NCI-H2227 treated with DMSO at 0.1 percent for 48 hours (cell line): Measurements from ENCODE around the gene ANKRD33B.

Source experiments
- DNase-seq: peaks from one replicate; lab custom pipeline; 2025; lab: John Stamatoyannopoulos, UW

Gene ANKRD33B

DNA sequence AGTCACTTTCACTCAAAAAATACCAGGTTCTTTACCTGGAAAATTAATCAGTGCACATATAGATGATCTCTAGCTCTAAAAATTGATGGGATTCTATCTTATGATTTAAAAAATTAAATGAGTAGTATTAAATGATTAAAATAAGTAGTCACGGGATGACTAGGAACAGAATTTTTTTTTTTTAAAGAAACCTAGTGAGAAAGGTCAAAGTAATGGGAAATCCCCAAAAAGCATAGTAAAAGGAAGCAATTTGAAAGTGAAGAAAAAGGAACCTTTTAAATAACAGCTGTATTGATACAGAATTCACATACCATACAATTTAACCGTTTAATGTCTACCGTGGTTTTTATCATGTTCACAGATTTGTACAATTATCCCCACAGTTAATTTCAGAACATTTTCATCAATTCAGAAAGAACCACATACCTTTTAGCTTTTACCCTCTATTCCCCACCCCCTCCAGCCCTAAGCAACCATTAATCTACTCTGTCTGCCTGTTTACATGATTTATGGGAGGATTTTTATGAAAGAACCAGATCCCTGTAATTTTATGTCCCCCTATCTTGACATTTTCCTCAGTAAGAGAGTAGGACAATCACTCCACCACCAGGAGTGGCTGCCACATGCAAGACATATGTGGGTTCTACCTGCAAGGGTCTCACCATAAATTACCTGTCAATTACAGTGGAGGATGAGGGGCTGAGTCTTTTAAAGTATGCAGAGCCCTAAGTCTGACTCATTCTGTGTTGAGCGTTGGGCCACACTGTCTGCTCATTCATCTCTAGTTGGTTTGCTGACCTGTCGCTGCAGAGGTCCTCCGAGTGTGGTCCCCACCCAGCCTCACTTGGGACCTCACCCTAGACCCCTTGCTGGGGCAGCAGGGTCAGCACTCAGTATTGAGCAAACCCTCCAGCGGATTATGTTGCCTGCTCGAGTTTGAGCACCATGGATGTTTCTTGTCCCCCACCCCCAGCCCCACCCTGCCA, 16.0 kb downstream of the ANKRD33B start:
- peak; percentile 86 for DNase-seq

DNA sequence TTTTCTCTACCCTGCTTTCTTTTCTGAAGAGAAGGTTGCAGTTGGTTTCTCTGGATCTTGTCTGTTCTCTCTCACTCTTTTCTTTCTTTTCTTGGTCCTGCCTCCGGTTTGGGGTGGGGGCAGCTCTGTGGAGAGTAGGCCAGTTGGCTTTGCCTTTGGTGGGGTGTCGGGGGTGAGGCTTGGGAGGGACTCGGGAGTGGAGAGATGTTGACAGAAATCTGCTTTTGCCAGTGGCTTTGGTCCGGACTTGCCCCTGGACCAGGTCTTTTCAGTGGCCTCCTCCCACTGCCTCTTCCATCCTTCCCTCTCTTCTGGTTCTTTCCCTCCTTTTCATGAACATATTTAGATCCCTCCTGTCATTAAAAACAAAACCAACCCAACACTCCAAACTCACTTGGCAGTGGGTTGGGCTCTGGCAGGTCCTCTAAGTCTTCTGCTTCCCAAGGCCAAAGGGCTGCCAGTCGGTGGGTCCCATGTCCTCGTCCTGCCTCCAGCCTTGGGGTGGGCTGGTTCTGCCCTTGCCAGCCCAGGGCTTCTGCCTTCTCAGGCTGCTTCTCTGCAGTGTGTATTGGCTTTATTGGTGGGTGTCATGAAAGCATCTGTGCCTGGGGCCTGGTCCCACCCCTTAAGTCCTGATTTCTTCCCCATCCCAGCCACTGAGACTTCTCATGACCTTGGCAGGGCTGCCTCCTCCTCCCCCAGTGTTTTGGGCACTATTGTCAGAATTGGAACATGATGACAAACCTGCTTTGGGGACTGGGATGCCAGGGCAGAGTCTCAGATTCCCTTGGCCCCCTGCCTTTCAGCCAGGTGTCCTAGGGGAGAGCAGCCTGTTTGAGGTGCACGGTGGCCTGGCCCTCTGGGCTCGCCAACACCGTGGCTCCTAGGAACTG, 16.9 kb downstream of the ANKRD33B start:
- no peak for DNase-seq

DNA sequence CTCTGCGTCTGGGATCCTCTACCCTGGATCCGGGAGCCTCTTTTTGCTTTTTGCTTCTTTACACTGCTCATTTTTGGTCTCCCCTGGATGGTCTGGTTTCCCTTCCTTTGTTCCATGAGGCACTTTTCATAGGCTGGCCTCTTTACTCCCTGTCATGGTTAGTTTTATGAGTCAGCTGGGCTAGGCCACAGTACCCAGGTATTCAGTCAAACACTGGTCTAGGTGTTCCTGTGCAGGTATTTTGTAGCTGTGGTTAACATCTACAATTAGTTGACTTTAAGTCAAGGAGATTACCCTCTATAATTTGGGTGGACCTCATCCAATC, 17.5 kb downstream of the ANKRD33B start:
- DNase-seq: no peak

- no peak for DNase-seq
These were observed 18.1 kb downstream of the ANKRD33B start for GRCh38 chr5:10581867-10582511.

GRCh38 chr5:10582512-10582897, 18.6 kb downstream of the ANKRD33B start:
- no peak for DNase-seq

DNA sequence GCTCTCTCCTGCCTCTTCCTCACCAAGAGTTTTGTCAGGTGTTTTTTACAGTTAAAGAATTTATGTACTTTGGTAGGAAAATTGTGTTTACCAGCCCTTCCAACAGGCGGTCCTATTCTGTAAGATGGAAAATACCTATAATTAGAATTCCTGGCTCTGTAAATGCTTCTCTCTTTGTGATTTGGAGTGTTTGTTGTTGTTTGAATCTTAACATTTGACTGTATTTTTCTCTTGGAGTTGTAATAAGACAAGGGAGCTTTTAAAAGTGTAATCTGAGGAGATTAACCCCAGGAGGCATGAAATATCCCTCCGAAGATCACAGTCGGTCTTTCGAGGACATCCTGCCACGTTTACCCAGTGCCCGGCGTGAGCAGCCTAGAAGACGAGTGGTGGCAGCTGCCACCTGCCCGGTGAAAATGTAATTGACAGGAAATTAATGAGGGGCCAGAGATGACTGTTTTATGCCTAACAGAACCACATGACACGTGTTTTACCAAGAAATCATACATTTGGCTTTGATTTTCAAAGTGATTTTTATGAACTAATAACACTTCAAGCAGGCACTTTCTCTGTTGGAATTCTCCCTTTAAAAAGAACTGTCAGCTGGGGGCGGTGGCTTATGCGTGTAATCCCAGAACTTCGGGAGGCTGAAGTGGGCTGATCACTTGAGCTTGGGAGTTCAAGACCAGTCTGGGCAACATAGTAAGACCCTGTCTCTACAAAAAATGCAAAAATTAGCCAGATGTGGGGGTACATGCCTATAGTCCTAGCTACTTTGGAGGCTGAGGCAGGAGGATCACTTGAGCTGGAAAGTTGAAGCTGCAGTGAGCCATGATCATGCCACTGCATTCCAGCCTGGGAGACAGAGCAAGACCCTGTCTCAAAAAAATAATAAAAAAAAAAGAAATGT, 20.0 kb downstream of the ANKRD33B start:
- DNase-seq: peak; percentile 65

DNA sequence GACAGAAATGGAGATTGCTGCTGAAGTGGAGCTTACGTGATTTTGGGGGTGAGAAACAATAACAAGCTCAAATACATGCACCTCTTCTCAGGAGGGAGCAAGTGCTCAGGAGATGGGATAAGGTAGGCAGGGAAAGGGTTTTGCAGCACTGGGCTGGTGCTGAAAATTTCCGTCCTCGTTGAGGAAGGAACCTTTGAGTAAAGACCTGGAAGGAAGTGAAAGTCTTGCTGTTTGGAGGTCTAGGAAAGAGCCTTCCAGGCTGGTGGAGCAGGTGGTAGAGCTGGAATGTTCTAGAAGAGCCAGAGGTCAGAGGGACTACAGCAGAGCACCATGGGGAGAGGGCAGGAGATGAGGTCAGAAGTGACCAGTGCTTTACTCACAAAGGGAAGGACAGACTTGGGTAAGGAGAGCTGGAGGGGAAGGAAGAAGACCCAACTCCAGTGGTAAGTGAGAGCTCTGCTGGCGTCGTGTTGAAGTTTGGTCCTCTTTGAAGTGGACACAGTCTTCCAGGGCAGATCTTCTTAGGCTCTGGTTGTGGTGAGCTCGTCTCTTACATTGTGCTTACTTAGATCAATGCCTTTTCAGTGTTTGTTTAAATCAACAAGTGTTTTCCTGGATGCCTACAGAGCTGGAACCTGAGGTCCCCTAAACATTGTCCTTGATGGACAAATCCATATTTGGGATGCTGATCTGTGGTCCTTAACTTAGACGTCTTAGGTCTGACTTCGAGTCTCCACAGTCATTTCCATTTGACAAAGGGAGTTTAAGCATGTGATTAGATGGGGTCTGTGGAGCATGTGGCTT, 21.0 kb downstream of the ANKRD33B start:
- DNase-seq: no peak

DNA sequence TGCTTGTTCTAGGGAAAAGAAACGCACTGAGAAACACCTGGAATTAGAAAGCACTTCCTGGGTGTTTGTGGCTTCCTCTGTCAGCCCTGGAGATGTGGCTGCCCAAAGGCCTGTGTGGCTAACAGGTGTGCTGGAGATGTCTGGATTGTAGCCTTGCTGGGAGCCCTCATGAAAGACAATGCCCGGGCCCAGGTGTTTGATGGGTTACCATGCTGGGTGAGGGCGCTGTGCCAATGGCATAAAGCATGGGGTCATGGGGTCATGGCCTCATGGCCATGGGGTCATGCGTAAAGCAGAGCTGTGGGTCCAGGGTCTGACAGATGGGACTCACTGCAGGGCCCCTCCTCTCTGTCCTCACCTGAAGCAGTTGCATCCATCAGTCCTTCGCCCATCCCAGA, 21.6 kb downstream of the ANKRD33B start:
- DNase-seq: no peak

DNA sequence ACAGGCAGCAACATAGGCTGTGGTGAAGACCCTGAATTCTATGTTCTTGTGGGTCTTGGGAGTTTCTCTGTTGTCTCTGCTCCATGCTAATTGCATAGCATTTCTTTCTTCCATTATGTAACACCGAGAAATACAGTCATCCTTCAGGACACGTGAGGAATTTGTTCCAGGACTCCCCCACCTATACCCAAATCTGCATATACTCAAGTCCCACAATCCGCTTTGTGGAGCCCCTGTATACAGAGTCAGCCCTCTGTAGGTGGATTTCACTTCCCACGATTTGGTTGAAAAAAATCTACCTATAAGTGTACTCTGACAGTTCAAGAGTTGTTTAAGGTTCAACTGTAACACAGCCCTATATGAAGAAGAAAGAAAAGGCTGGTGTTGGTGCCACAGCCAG, 22.1 kb downstream of the ANKRD33B start:
- no peak for DNase-seq

DNA sequence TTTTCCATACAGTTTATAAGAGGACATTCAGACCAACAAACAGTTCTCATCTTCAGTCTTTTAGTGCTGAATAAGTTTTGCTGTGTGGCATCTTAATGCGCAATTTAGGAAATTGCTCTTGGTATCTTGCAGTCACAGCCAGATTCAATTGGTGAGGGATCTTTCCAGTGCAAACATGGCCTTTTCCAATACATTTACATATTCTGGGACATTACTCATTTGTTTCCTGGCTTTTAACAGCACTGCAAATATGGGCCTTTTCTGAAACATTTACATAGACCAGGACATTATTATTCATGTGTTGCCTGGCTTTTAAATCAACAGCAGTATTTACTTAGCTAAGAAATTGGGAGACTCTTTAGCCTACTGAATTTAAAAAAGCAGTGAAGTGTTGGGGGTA, 22.7 kb downstream of the ANKRD33B start:
- DNase-seq: no peak

GRCh38 chr5:10588109-10588775, 24.4 kb downstream of the ANKRD33B start:
- no peak for DNase-seq

DNA sequence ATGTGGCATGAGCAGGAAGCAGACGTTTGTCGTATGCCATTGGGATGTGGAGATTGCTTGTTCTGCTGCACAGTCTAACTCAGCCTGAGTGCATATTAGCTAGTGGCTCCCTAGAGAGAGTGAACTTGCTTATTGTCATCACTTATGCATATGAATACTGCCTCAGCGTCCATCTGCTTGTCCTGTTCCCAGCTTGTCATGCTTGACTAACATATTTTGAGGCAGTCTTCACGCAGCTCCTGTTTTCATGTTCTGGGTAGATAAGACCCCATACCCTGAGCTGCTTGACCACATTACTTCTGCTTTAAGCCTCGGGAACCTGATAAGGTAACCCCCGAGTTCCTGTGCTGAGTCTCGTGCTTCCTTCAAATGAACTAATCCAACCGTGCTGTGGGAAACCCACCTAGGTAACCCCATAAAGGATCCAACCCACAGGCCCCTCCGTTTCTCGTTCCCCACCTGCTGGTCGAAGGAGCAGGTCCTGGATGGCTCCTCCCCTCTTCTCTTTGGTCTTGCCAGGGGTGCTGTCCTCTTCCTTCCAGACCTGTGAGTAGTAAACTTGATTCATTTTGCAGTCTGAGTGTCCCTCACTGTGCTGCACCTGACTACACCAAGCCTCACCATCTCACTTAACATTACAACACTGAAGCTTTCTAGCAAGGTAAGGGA, 25.0 kb downstream of the ANKRD33B start:
- DNase-seq: no peak

- DNase-seq: no peak
These were observed 26.5 kb downstream of the ANKRD33B start for GRCh38 chr5:10590226-10590999.

DNA sequence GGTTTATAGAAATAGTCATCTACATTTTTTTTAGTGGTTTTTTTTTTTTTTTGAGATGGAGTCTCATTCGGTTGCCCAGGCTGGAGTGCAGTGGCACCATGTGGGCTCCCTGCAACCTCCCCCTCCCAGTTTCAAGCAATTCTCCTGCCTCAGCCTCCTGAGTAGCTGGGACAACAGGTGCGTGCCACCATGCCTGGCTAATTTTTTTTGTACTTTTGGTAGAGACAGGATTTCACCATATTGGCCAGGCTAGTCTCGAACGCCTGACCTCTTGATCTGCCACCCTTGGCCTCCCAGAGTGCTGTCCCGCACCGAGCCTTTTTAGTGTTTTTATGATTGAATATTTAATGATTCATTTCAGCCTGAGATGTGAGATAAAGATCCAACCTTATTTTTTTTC, 27.3 kb downstream of the ANKRD33B start:
- DNase-seq: no peak

DNA sequence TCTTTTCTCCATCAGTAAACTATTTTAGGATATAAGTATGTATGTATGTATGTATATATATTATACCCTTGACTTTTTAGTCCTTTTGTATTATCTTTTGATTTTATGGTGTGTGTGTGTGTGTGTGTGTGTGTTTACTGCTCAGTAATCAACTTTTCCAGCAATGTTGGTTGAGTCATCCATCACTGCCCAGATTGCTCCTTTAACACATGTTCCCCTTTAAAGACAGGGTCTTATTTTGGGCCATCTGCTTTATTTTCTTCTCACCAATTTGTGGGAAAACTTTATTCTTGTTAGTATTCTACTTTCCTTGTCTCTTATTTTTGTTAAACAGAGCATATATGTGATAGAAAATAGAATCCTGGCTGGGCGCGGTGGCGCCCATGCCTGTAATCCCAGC, 28.1 kb downstream of the ANKRD33B start:
- DNase-seq: no peak

GRCh38 chr5:10592601-10593000, 28.7 kb downstream of the ANKRD33B start:
- DNase-seq: no peak

- DNase-seq: no peak
These were observed 29.8 kb downstream of the ANKRD33B start for GRCh38 chr5:10593531-10594181.

- DNase-seq: no peak
These were observed 30.8 kb downstream of the ANKRD33B start for GRCh38 chr5:10594591-10595210.
